Mesodermal cell (in vitro differentiated cells): Measurements from ENCODE around the gene PYDC2.

Source experiments
- H3K27ac ChIP-seq: 2 replicates; pipeline ENCODE4 v1.7.0; 2013; ENCODE audit warnings: mild to moderate bottlenecking, low read depth, low read length, moderate library complexity; ENCODE audit not compliant: severe bottlenecking
- H3K36me3 ChIP-seq: 2 replicates; pipeline ENCODE4 v1.7.1; 2013; ENCODE audit warnings: mild to moderate bottlenecking, low read length, moderate library complexity; ENCODE audit not compliant: control insufficient read depth, insufficient read depth
- H3K4me1 ChIP-seq: one replicate; pipeline ENCODE4 v1.7.1; 2013; ENCODE audit warnings: mild to moderate bottlenecking, low read length; ENCODE audit not compliant: insufficient read depth, control insufficient read depth, poor library complexity, severe bottlenecking
- H3K4me3 ChIP-seq: 2 replicates; pipeline ENCODE4 v1.7.0; 2013; ENCODE audit warnings: low read length, control low read depth, mild to moderate bottlenecking; ENCODE audit not compliant: insufficient read depth, poor library complexity, severe bottlenecking; ENCODE audit errors: extremely low read depth
- H3K9me3 ChIP-seq: 2 replicates; pipeline ENCODE4 v1.7.1; 2013; ENCODE audit warnings: mild to moderate bottlenecking, low read length, moderate library complexity; ENCODE audit not compliant: control insufficient read depth
- WGBS, 2 experiments: methylation state at CpG; one replicate each; pipeline ENCODE4 v1.1.5; 2013; ENCODE audit warnings: missing lambda C conversion rate in 2 of 2; ENCODE audit not compliant: insufficient coverage in 2 of 2; 5-methylcytosine and 5-hydroxymethylcytosine counted together

The PYDC2 gene

DNA sequence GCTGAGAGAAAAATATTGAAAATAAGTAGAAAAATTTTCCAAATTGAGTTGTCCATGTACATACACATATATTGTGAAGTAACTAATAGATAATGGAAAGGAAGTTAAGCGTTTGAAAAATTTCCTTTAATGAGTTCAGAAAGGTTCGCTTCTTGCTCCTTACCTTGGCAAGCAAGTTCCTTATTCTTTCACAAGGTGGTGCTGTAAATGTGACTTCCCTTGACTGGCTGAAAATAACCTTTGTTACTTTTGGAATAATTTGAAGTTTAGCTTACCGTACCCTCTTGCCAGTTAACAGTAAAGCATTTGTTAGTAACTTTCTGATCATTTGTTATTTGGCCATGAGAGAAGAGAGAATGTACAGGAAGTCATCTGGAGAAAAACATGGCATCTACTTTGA, 41.6 kb downstream of the PYDC2 start:
- Histone ChIP-seq H3K4me1 (no peaks in the 10 kb centered on the region), H3K27ac (no peak overlapping the region)
- 73 to 94% methylated on average over 2 to 3 of the region's 3 CpGs for WGBS, 2 experiments

GRCh38 chr3:191509078-191509477, 48.1 kb downstream of the PYDC2 start:
- Histone ChIP-seq H3K36me3 (no peaks in the 10 kb centered on the region), H3K4me1 (no peaks in the 10 kb centered on the region), H3K9me3 (no peaks in the 10 kb centered on the region), H3K27ac (no peak overlapping the region), H3K4me3 (no peak overlapping the region)
- WGBS, 2 experiments = no CpG with 5 or more reads among the region's 2 CpGs

More for the DNA sequence above, 41.6 kb downstream of the PYDC2 start:
- Histone ChIP-seq H3K9me3 (no peaks in the 10 kb centered on the region), H3K4me3 (no peak overlapping the region), H3K36me3 (no peaks in the 10 kb centered on the region)
